Brain microvascular endothelial cell (primary cell): ENCODE data around the gene TIE1.

Experiments used
- DNase-seq: peaks from one replicate; pipeline ENCODE4 v3.0.0-alpha.2; 2020
- H3K27ac ChIP-seq: fragments of 250-450 bp; sonication (Bioruptor Pico); 2 replicates; pipeline ENCODE4 v1.5.1; 2020; ENCODE audit warnings: mild to moderate bottlenecking, moderate library complexity
- H3K27me3 ChIP-seq: fragments of 250-450 bp; sonication (Bioruptor Pico); replicated peaks from 2 replicates; pipeline ENCODE4 v1.5.1; 2020; ENCODE audit warnings: mild to moderate bottlenecking
- H3K36me3 ChIP-seq: fragments of 250-450 bp; sonication (Bioruptor Pico); replicated peaks from 2 replicates; pipeline ENCODE4 v1.5.1; 2020; ENCODE audit warnings: mild to moderate bottlenecking
- H3K4me3 ChIP-seq: 2 replicates; pipeline ENCODE4 v1.5.1; 2011; ENCODE audit warnings: low read depth, mild to moderate bottlenecking, control low read depth, low read length, moderate library complexity
- CTCF ChIP-seq: IDR thresholded peaks from 2 replicates; pipeline ENCODE4 v1.5.1; 2011; ENCODE audit warnings: low read depth, mild to moderate bottlenecking, moderate library complexity, low read length, control low read depth, inconsistent platforms; ENCODE audit errors: missing control alignments
- in situ Hi-C: cut with HindIII; loops from 2 replicates; pipeline ENCODE4 v1.10.0; 2017; ENCODE audit warnings: low sequenced_read_pairs, low pct_ligation_motif_present

The TIE1 gene

GRCh38 chr1:43275826-43276620, 24.8 kb upstream of the TIE1 start:
- Histone ChIP-seq H3K36me3 (no peaks in the 10 kb centered on the region), H3K27ac (no peak overlapping the region), H3K4me3 (no peak overlapping the region), H3K27me3 (no peaks in the 10 kb centered on the region)
- no peak for DNase-seq
- no peak for TF ChIP-seq CTCF
- in situ Hi-C loops, result no loop called here

GRCh38 chr1:43276673-43277072, 24.1 kb upstream of the TIE1 start:
- in situ Hi-C loops, result no loop called here
- Histone ChIP-seq H3K4me3 (no peak overlapping the region), H3K27ac (no peak overlapping the region), H3K36me3 (no peaks in the 10 kb centered on the region), H3K27me3 (no peaks in the 10 kb centered on the region)
- TF ChIP-seq CTCF, result no peak
- no peak for DNase-seq

DNA sequence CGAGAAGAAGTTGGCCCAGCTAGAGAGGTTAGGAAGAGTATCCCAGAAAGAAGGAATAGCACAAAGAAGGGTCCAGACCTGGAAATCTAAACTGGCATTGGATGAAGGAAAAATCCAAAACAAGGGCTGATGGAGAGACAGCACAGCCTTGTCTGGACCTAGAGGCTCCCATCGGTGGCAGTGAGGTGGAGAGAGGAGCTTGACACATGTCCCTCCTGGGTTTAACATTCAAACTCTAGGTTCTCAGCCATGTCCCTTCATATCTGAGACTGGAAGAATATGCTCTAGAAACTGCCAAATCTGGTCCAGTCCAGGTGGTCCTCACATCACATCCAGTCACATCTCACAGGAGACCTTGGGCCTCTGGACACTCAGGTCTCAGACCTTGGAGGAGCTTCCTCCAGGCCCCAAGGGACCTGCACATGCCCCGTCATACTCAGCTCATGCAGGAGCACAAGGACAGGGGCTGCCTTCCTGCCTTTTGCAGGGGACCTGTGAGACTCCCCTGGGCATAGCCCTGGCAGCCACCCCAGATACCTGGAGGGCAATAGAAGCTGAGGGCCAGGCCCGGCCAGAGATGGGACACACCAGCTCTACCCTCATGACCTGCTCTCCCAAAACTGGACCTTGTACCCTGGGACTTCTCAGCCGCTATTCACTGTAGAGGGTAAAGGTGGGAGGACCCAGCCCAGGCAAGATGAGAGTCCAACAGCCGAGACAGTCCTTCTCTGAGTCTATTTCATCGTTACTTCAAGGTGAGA, 23.5 kb upstream of the TIE1 start:
- no peak for TF ChIP-seq CTCF
- in situ Hi-C loops, result no loop called here
- H3K4me3 ChIP-seq, result no peak overlapping the region

GRCh38 chr1:43279161-43279560, 21.6 kb upstream of the TIE1 start:
- in situ Hi-C loops, result no loop called here
- no peaks in the 10 kb centered on the region for H3K27me3 ChIP-seq
- no peak for DNase-seq
- H3K36me3 ChIP-seq, result no peaks in the 10 kb centered on the region
- no peak overlapping the region for H3K4me3 ChIP-seq
- no peak overlapping the region for H3K27ac ChIP-seq
- no peak for TF ChIP-seq CTCF

More for the DNA sequence above, 23.5 kb upstream of the TIE1 start:
- no peaks in the 10 kb centered on the region for H3K27me3 ChIP-seq
- no peaks in the 10 kb centered on the region for H3K36me3 ChIP-seq
- no peak overlapping the region for H3K27ac ChIP-seq
- no peak for DNase-seq

- Histone ChIP-seq H3K36me3 (no peaks in the 10 kb centered on the region), H3K4me3 (no peak overlapping the region), H3K27me3 (no peaks in the 10 kb centered on the region), H3K27ac (no peak overlapping the region)
- TF ChIP-seq CTCF, result no peak
- DNase-seq, result no peak
- in situ Hi-C loops, result no loop called here
Observed at GRCh38 chr1:43279666-43280065, 21.1 kb upstream of the TIE1 start.

DNA sequence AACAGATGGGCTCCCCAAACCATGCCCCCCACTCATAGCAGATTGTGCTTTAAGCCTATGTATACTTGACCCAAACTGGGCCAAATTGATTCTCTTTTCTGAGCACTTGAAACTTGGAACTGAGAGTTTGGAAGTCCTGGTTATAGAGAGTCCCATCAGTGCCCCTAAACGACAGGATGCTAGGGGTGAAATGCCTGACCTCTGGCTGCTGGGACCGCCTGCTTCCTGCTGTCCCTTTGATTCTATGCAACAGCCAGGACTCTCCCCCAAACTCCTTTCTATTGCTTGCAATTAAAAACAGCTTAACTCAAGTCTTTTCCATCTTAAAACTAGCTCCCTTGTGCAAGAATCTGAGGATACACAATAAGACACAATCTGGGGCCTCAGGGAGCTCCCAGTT, 20.1 kb upstream of the TIE1 start:
- Histone ChIP-seq H3K36me3 (no peaks in the 10 kb centered on the region), H3K4me3 (no peak overlapping the region), H3K27me3 (no peaks in the 10 kb centered on the region), H3K27ac (no peak overlapping the region)
- no peak for TF ChIP-seq CTCF
- in situ Hi-C loops, result no loop called here
- no peak for DNase-seq
